Activated naive CD8-positive, alpha-beta T cell treated with anti-CD3 and anti-CD28 coated beads, Interleukin-2, amount 50 U/mL, for 24 hours (primary cell): ENCODE data around the gene EIF4H.
"Not testable (repeated sequence)": the region's sequence is repeated elsewhere in the genome, so short reads cannot be mapped to it uniquely, and the experiment has no call there.

Experiments used
- ATAC-seq: fragments of 150-1000 bp; cut with Tn5 transposase; one replicate; pipeline ENCODE4 v1.10.0; 2021
- DNase-seq: peaks from one replicate; pipeline ENCODE4 v3.0.0; 2021
- H3K27ac Mint-ChIP-seq: one replicate; pipeline ENCODE4 v1.8.0; 2021; ENCODE audit warnings: mild to moderate bottlenecking, mixed read lengths
- H3K27me3 Mint-ChIP-seq: one replicate; pipeline ENCODE4 v1.8.0; 2021; ENCODE audit warnings: mixed read lengths
- H3K36me3 Mint-ChIP-seq: one replicate; pipeline ENCODE4 v1.8.0; 2021; ENCODE audit warnings: low read depth, mixed read lengths
- H3K4me1 Mint-ChIP-seq: one replicate; pipeline ENCODE4 v1.8.0; 2021; ENCODE audit warnings: mixed read lengths
- H3K4me3 Mint-ChIP-seq: one replicate; pipeline ENCODE4 v1.8.0; 2021; ENCODE audit warnings: mild to moderate bottlenecking, moderate library complexity, mixed read lengths
- H3K9me3 Mint-ChIP-seq: one replicate; pipeline ENCODE4 v1.8.0; 2021; ENCODE audit warnings: mixed read lengths

Gene EIF4H

GRCh38 chr7:74183653-74184450, 9.7 kb downstream of the EIF4H start:
- no peak for DNase-seq
- H3K27ac Mint-ChIP-seq, result peak overlapping the region; percentile 44
- ATAC-seq, result peak; percentile 90
- H3K36me3 Mint-ChIP-seq, result peaks cover 60% of the 10 kb centered on the region
- no peaks in the 10 kb centered on the region for H3K27me3 Mint-ChIP-seq
- no peaks in the 10 kb centered on the region for H3K9me3 Mint-ChIP-seq
- no peak overlapping the region for H3K4me3 Mint-ChIP-seq
- peaks cover 76% of the 10 kb centered on the region for H3K4me1 Mint-ChIP-seq

DNA sequence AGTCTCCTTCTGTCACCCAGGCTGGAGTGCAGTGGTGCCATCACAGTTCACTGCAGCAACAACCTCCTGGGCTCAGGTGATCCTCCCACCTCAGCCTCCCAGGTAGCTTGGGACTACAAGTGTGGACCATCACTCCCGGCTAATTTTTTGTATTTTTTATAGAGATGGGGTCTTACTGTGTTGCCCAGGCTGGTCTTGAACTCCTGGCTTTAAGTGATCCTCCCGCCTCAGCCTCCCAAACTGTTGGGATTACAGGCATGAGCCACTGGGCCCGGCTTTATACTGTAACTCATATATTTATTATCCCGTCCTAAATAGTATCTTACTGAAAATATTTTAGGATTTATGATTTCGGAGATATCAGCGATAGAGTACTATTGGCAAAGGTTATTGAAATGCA, 10.9 kb downstream of the EIF4H start:
- Mint-ChIP-seq H3K27me3 (no peaks in the 10 kb centered on the region), H3K4me1 (peaks cover 66% of the 10 kb centered on the region), H3K4me3 (no peak overlapping the region), H3K9me3 (no peaks in the 10 kb centered on the region), H3K36me3 (peaks cover 59% of the 10 kb centered on the region), H3K27ac (no peak overlapping the region)
- DNase-seq, result no peak
- ATAC-seq, result no peak

- Mint-ChIP-seq H3K4me1 (peaks cover 60% of the 10 kb centered on the region), H3K36me3 (peaks cover 59% of the 10 kb centered on the region), H3K27ac (peak overlapping the region; percentile 31), H3K9me3 (no peaks in the 10 kb centered on the region), H3K4me3 (no peak overlapping the region), H3K27me3 (no peaks in the 10 kb centered on the region)
- ATAC-seq (no peak), DNase-seq (no peak)
These were observed 11.5 kb downstream of the EIF4H start for GRCh38 chr7:74185636-74186035.

GRCh38 chr7:74187915-74188675, 13.9 kb downstream of the EIF4H start:
- H3K9me3 Mint-ChIP-seq, result no peaks in the 10 kb centered on the region
- no peak overlapping the region for H3K4me3 Mint-ChIP-seq
- peaks cover 37% of the 10 kb centered on the region for H3K4me1 Mint-ChIP-seq
- no peak overlapping the region for H3K27ac Mint-ChIP-seq
- no peaks in the 10 kb centered on the region for H3K27me3 Mint-ChIP-seq
- H3K36me3 Mint-ChIP-seq, result peaks cover 65% of the 10 kb centered on the region
- ATAC-seq (no peak), DNase-seq (no peak)

DNA sequence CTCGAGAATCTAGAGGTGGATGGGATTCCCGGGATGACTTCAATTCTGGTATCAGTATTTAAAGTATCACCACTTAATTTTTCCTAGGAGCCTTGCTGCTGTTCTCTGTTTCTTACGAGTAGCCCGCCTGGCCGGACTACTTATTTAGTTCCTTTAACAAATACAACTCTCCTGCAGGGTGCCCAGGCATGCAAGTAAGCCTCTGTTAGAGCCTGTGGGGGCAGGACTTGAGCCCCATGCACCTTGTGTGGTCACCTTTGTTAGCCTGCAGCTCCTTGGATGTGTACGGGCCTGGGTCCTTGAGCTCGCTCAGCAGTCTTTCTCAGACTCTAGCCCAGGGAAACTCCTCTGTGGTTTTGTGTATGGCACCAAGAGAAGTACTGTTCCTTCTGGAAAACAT, 16.1 kb downstream of the EIF4H start:
- no peak overlapping the region for H3K27ac Mint-ChIP-seq
- H3K36me3 Mint-ChIP-seq, result peaks cover 75% of the 10 kb centered on the region
- no peaks in the 10 kb centered on the region for H3K27me3 Mint-ChIP-seq
- no peaks in the 10 kb centered on the region for H3K9me3 Mint-ChIP-seq
- H3K4me3 Mint-ChIP-seq, result no peak overlapping the region
- peaks cover 29% of the 10 kb centered on the region for H3K4me1 Mint-ChIP-seq
- DNase-seq (no peak), ATAC-seq (no peak)

DNA sequence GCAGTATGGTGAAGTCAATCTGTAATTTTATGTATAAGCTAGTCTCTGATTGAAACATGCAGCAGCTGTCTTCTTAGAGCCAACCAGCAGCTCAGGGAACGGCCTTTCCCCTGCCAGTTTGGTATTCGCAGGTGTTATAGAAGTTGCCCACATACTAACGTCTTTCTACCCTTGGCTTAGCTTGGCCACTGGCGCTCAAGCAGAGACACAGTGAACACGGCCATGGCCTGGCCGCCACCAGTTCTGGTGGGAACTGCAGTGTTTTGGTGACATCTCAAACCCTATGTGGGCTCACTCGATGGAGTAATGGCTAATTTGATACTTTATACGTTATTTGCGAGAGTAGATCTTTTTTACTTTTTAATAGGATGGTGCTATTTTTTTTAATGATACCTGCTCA, 17.1 kb downstream of the EIF4H start:
- H3K4me3 Mint-ChIP-seq, result no peak overlapping the region
- ATAC-seq, result no peak
- no peak overlapping the region for H3K27ac Mint-ChIP-seq
- DNase-seq, result no peak
- no peaks in the 10 kb centered on the region for H3K27me3 Mint-ChIP-seq
- peaks cover 25% of the 10 kb centered on the region for H3K4me1 Mint-ChIP-seq
- H3K9me3 Mint-ChIP-seq, result no peaks in the 10 kb centered on the region
- peaks cover 75% of the 10 kb centered on the region for H3K36me3 Mint-ChIP-seq

DNA sequence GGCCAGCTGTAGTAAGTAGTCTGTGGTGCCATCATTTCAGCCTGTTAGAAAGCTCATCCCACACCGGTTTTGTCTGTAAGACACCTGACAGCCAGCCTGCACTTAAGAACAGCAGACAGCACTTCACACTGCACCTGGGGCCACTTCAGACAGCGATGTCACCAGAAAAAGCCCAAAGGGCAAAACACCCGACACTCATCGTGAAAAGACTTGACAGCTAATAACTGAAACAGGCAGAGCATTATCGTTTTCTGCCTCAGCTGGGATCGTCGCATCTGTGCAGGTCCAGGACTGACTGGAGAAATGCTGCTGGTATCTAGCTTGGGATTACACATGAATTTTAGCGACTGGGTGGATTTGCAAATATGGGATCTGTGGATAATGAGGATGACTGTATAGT, 18.9 kb downstream of the EIF4H start:
- H3K4me1 Mint-ChIP-seq, result peaks cover 21% of the 10 kb centered on the region
- DNase-seq, result no peak
- H3K27me3 Mint-ChIP-seq, result no peaks in the 10 kb centered on the region
- peaks cover 69% of the 10 kb centered on the region for H3K36me3 Mint-ChIP-seq
- H3K27ac Mint-ChIP-seq, result no peak overlapping the region
- H3K4me3 Mint-ChIP-seq, result no peak overlapping the region
- H3K9me3 Mint-ChIP-seq, result no peaks in the 10 kb centered on the region
- no peak for ATAC-seq

GRCh38 chr7:74193913-74194312, 19.8 kb downstream of the EIF4H start:
- peaks cover 60% of the 10 kb centered on the region for H3K36me3 Mint-ChIP-seq
- no peak for DNase-seq
- no peak overlapping the region for H3K4me3 Mint-ChIP-seq
- H3K4me1 Mint-ChIP-seq, result peaks cover 21% of the 10 kb centered on the region
- no peaks in the 10 kb centered on the region for H3K9me3 Mint-ChIP-seq
- ATAC-seq, result no peak
- H3K27ac Mint-ChIP-seq, result no peak overlapping the region
- H3K27me3 Mint-ChIP-seq, result no peaks in the 10 kb centered on the region

DNA sequence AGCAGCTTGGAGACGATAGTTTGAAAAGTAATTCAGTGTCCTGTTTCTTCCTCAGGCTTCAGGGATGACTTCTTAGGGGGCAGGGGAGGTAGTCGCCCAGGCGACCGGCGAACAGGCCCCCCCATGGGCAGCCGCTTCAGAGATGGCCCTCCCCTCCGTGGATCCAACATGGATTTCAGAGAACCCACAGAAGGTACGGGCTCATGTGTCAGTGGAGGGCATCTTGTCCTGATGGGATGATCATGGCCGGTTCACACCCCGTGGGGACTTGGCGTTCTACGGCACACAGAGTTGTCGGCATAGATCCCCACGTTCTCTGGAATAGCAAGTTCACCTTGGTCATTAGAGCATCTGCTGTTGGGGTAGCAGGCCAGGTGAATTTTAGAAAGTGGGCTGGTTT, 20.5 kb downstream of the EIF4H start:
- Mint-ChIP-seq H3K4me3 (no peak overlapping the region), H3K9me3 (no peaks in the 10 kb centered on the region), H3K27me3 (no peaks in the 10 kb centered on the region), H3K4me1 (peaks cover 19% of the 10 kb centered on the region), H3K27ac (peak overlapping the region; percentile 70), H3K36me3 (peaks cover 55% of the 10 kb centered on the region)
- DNase-seq (no peak), ATAC-seq (no peak)

DNA sequence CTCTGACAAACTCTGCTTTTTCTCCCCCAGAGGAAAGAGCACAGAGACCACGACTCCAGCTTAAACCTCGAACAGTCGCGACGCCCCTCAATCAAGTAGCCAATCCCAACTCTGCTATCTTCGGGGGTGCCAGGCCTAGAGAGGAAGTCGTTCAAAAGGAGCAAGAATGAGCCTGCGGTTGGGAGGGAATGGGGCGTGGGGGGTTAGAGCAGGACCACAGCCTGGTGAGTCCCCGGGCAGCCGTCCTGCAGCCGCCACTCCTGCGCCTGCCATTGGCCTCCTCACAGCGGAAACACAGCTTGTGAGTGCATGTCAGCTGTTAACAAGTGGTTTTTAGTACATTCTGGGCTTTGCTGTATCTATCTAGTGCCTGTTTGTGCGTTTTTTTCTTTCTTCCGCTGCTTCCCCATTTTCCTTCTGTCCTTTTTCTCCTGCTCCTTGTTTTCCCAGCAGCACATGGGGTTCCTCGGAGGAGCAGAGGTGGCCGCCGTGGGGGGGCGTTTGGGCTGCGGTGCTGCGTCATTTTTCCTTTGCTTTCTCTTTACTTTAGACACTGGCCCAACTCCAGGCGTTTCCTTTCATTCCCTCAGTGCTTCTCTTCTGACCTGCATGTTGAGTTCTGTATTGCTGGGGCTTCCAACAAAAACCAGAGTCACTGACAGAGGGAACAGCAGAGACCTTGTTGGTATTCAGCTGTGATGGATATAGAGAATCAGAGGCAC, 21.1 kb downstream of the EIF4H start:
- Mint-ChIP-seq H3K4me1 (peaks cover 19% of the 10 kb centered on the region), H3K27ac (peak overlapping the region; percentile 70), H3K36me3 (peaks cover 49% of the 10 kb centered on the region)
- not testable (repeated sequence) for DNase-seq, H3K4me3 Mint-ChIP-seq, H3K27me3 Mint-ChIP-seq, H3K9me3 Mint-ChIP-seq
- peak; percentile 41 for ATAC-seq

DNA sequence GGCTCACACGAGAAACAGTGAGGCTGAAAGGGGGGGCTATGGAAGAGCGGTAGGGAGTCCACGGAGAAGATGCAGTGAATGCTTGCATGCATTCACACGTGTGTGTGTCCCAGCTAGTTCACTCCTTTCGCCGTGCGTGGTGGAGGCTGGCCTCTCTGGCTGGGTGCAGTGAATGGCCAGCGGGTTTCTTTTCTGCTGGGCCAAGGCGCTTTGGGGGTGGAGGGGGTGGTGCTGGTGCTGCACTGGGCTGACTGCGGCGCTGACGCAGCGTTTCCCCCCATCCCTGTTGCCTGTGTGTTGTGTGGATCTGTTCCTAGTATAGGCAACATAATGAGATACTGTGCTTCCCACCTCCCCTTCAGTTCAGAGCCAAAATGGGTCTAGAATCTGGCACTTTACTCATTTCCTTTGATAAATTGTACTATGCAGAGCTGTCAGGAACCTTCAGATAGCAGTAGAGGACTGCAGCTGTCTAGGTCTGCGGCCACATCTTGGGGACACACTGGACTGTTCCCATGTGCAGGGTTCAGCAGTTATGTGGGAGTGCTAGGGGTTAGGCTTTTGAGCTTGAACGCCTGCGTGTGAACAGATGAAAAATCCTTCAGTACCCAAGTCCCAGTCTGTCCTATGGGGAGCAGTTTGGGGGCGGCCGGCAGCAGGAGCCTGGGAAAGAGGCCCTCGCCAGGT, 22.0 kb downstream of the EIF4H start:
- H3K27ac Mint-ChIP-seq, H3K9me3 Mint-ChIP-seq, H3K4me3 Mint-ChIP-seq, DNase-seq, ATAC-seq, H3K27me3 Mint-ChIP-seq: not testable (repeated sequence)
- Mint-ChIP-seq H3K4me1 (peaks cover 19% of the 10 kb centered on the region), H3K36me3 (peaks cover 45% of the 10 kb centered on the region)

- Mint-ChIP-seq H3K36me3 (peaks cover 36% of the 10 kb centered on the region), H3K4me3 (no peak overlapping the region), H3K27ac (peak overlapping the region; percentile 20), H3K4me1 (peaks cover 21% of the 10 kb centered on the region), H3K9me3 (no peaks in the 10 kb centered on the region), H3K27me3 (no peaks in the 10 kb centered on the region)
- no peak for DNase-seq
- ATAC-seq, result no peak
These were observed 23.4 kb downstream of the EIF4H start for GRCh38 chr7:74197449-74198124.

DNA sequence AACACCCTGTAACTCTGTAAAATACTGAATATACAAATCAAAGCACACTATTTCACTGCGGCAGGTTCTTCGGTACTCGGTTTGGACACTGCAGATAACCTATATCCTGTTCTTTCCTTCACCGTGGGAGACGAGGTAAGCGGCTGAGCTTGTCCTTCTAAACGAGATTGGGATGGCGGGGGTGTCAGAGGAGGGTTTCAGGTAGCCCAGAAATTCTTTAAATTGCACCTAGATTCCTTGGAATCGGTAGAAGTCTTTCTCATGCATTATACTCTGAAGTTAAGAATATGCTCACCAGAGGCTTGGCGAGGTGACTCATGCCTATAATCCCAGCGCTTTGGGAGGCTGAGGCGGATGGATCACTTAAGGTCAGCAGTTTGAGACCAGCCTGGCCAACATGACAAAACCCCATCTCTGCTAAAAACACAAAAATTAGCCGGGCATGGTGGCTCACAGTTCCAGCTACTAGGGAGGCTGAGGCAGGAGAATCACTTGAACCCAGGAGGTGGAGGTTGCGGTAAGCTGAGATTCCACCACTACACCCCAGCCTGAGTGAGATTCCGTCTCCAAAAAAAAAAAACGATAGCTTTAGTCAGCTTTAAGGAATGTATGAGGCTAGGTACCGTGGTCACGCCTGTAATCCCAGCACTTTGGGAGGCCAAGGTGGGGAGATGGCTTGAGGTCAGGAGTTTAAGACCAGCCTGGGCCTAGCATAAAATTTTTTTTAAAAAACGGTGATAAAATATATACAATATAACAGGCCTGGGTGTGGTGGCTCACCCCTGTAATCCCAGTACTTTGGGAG, 25.6 kb downstream of the EIF4H start:
- no peaks in the 10 kb centered on the region for H3K27me3 Mint-ChIP-seq
- H3K4me3 Mint-ChIP-seq, result no peak overlapping the region
- H3K36me3 Mint-ChIP-seq, result peaks cover 16% of the 10 kb centered on the region
- peaks cover 23% of the 10 kb centered on the region for H3K4me1 Mint-ChIP-seq
- ATAC-seq (no peak), DNase-seq (no peak)
- H3K27ac Mint-ChIP-seq, result peak overlapping the region; percentile 36
- H3K9me3 Mint-ChIP-seq, result no peaks in the 10 kb centered on the region
